Measurements from ENCODE around the gene C16orf54. TPM values are rescaled to one million over a fixed set of nuclear protein-coding genes. Genes with fewer than 3 reads are reported as not detected.
"Not testable (repeated sequence)": the region's sequence is repeated elsewhere in the genome, so short reads cannot be mapped to it uniquely, and the experiment has no call there.

C16orf54 gene
- total and polyA plus RNA-seq, 4 donors = 0.20 to 1.1 (median 0.34) TPM

GRCh38 chr16:29743475-29743826 lies 2.3 kb downstream of the C16orf54 start:
- WGBS (ENCODE audit: insufficient coverage) = 82% methylated on average over 4 of the region's 5 CpGs
- DNase-seq (ENCODE audit: low read depth in 4 of 6, low spot score in 6 of 6) = no peak

GRCh38 chr16:29742683-29743275 lies 3.0 kb downstream of the C16orf54 start:
- Histone ChIP-seq H3K27ac (ENCODE audit: low read depth, low read length) (no peak overlapping the region), H3K4me1 (ENCODE audit: control insufficient read depth, insufficient read depth, low read length) (no peaks in the 10 kb centered on the region), H3K9me3 (ENCODE audit: control insufficient read depth, insufficient read depth, low read length) (no peaks in the 10 kb centered on the region), H3K36me3 (ENCODE audit: control insufficient read depth, insufficient read depth, low read length) (peaks cover 2% of the 10 kb centered on the region), H3K27me3 (ENCODE audit: control insufficient read depth, insufficient read depth, low read length) (no peaks in the 10 kb centered on the region), H3K4me3 (ENCODE audit: low read depth, low read length) (no peak overlapping the region)
- DNase-seq (ENCODE audit: low read depth in 4 of 6, low spot score in 6 of 6) = no peak
- WGBS (ENCODE audit: insufficient coverage) = 89% methylated on average over 5 of the region's 7 CpGs

More at GRCh38 chr16:29743475-29743826, 2.3 kb downstream of the C16orf54 start:
- H3K36me3 ChIP-seq (ENCODE audit: control insufficient read depth, insufficient read depth, low read length) = peaks cover 2% of the 10 kb centered on the region
- no peak overlapping the region for H3K4me3 ChIP-seq (ENCODE audit: low read depth, low read length)
- H3K4me1 ChIP-seq (ENCODE audit: control insufficient read depth, insufficient read depth, low read length) = no peaks in the 10 kb centered on the region
- H3K27me3 ChIP-seq (ENCODE audit: control insufficient read depth, insufficient read depth, low read length) = no peaks in the 10 kb centered on the region
- no peaks in the 10 kb centered on the region for H3K9me3 ChIP-seq (ENCODE audit: control insufficient read depth, insufficient read depth, low read length)
- H3K27ac ChIP-seq (ENCODE audit: low read depth, low read length) = no peak overlapping the region

GRCh38 chr16:29740630-29741015 lies 5.2 kb downstream of the C16orf54 start:
- H3K27me3 ChIP-seq (ENCODE audit: control insufficient read depth, insufficient read depth, low read length); H3K4me3 ChIP-seq (ENCODE audit: low read depth, low read length); H3K36me3 ChIP-seq (ENCODE audit: control insufficient read depth, insufficient read depth, low read length); H3K27ac ChIP-seq (ENCODE audit: low read depth, low read length); H3K9me3 ChIP-seq (ENCODE audit: control insufficient read depth, insufficient read depth, low read length); H3K4me1 ChIP-seq (ENCODE audit: control insufficient read depth, insufficient read depth, low read length); DNase-seq (ENCODE audit: low read depth in 4 of 6, low spot score in 6 of 6): not testable (repeated sequence)
- 97% methylated on average over 6 of the region's 11 CpGs for WGBS (ENCODE audit: insufficient coverage)

- not testable (repeated sequence) for H3K4me1 ChIP-seq (ENCODE audit: control insufficient read depth, insufficient read depth, low read length); H3K36me3 ChIP-seq (ENCODE audit: control insufficient read depth, insufficient read depth, low read length); H3K27ac ChIP-seq (ENCODE audit: low read depth, low read length); H3K27me3 ChIP-seq (ENCODE audit: control insufficient read depth, insufficient read depth, low read length); H3K9me3 ChIP-seq (ENCODE audit: control insufficient read depth, insufficient read depth, low read length); H3K4me3 ChIP-seq (ENCODE audit: low read depth, low read length); DNase-seq (ENCODE audit: low read depth in 4 of 6, low spot score in 6 of 6)
- WGBS (ENCODE audit: insufficient coverage) = 83% methylated on average over 5 of the region's 6 CpGs
Observed at GRCh38 chr16:29739927-29740629, 5.7 kb downstream of the C16orf54 start.

GRCh38 chr16:29738514-29738913 lies 7.3 kb downstream of the C16orf54 start:
- Histone ChIP-seq H3K9me3 (ENCODE audit: control insufficient read depth, insufficient read depth, low read length) (no peaks in the 10 kb centered on the region), H3K4me1 (ENCODE audit: control insufficient read depth, insufficient read depth, low read length) (no peaks in the 10 kb centered on the region), H3K27me3 (ENCODE audit: control insufficient read depth, insufficient read depth, low read length) (no peaks in the 10 kb centered on the region), H3K4me3 (ENCODE audit: low read depth, low read length) (no peak overlapping the region), H3K27ac (ENCODE audit: low read depth, low read length) (no peak overlapping the region), H3K36me3 (ENCODE audit: control insufficient read depth, insufficient read depth, low read length) (no peaks in the 10 kb centered on the region)
- DNase-seq (ENCODE audit: low read depth in 4 of 6, low spot score in 6 of 6) = no peak
- WGBS (ENCODE audit: insufficient coverage) = no CpG with 5 or more reads among the region's 2 CpGs

GRCh38 chr16:29737713-29738112 lies 8.1 kb downstream of the C16orf54 start:
- DNase-seq (ENCODE audit: low read depth in 4 of 6, low spot score in 6 of 6) = no peak
- WGBS (ENCODE audit: insufficient coverage) = 79% methylated on average over 5 of the region's 5 CpGs
- Histone ChIP-seq H3K4me1 (ENCODE audit: control insufficient read depth, insufficient read depth, low read length) (no peaks in the 10 kb centered on the region), H3K27ac (ENCODE audit: low read depth, low read length) (no peak overlapping the region), H3K36me3 (ENCODE audit: control insufficient read depth, insufficient read depth, low read length) (no peaks in the 10 kb centered on the region), H3K27me3 (ENCODE audit: control insufficient read depth, insufficient read depth, low read length) (no peaks in the 10 kb centered on the region), H3K9me3 (ENCODE audit: control insufficient read depth, insufficient read depth, low read length) (no peaks in the 10 kb centered on the region), H3K4me3 (ENCODE audit: low read depth, low read length) (no peak overlapping the region)

GRCh38 chr16:29736764-29737163 lies 9.0 kb downstream of the C16orf54 start:
- 100% methylated on average over 2 of the region's 6 CpGs for WGBS (ENCODE audit: insufficient coverage)
- Histone ChIP-seq H3K4me1 (ENCODE audit: control insufficient read depth, insufficient read depth, low read length) (no peaks in the 10 kb centered on the region), H3K36me3 (ENCODE audit: control insufficient read depth, insufficient read depth, low read length) (no peaks in the 10 kb centered on the region)

GRCh38 chr16:29736112-29736511 lies 9.7 kb downstream of the C16orf54 start:
- Histone ChIP-seq H3K4me1 (ENCODE audit: control insufficient read depth, insufficient read depth, low read length) (no peaks in the 10 kb centered on the region), H3K36me3 (ENCODE audit: control insufficient read depth, insufficient read depth, low read length) (no peaks in the 10 kb centered on the region), H3K27ac (ENCODE audit: low read depth, low read length) (no peak overlapping the region), H3K4me3 (ENCODE audit: low read depth, low read length) (no peak overlapping the region), H3K27me3 (ENCODE audit: control insufficient read depth, insufficient read depth, low read length) (no peaks in the 10 kb centered on the region), H3K9me3 (ENCODE audit: control insufficient read depth, insufficient read depth, low read length) (no peaks in the 10 kb centered on the region)
- WGBS (ENCODE audit: insufficient coverage) = 46% methylated on average over 4 of the region's 5 CpGs
- no peak for DNase-seq (ENCODE audit: low read depth in 4 of 6, low spot score in 6 of 6)

More at GRCh38 chr16:29736764-29737163, 9.0 kb downstream of the C16orf54 start:
- no peak for DNase-seq (ENCODE audit: low read depth in 4 of 6, low spot score in 6 of 6)
- H3K27ac ChIP-seq (ENCODE audit: low read depth, low read length) = no peak overlapping the region
- H3K9me3 ChIP-seq (ENCODE audit: control insufficient read depth, insufficient read depth, low read length) = no peaks in the 10 kb centered on the region
- no peaks in the 10 kb centered on the region for H3K27me3 ChIP-seq (ENCODE audit: control insufficient read depth, insufficient read depth, low read length)
- H3K4me3 ChIP-seq (ENCODE audit: low read depth, low read length) = no peak overlapping the region

- no peaks in the 10 kb centered on the region for H3K27me3 ChIP-seq (ENCODE audit: control insufficient read depth, insufficient read depth, low read length)
- no peaks in the 10 kb centered on the region for H3K36me3 ChIP-seq (ENCODE audit: control insufficient read depth, insufficient read depth, low read length)
- H3K27ac ChIP-seq (ENCODE audit: low read depth, low read length) = no peak overlapping the region
- WGBS (ENCODE audit: insufficient coverage) = 79% methylated on average over 1 of the region's 1 CpG
- no peak overlapping the region for H3K4me3 ChIP-seq (ENCODE audit: low read depth, low read length)
- DNase-seq (ENCODE audit: low read depth in 4 of 6, low spot score in 6 of 6) = no peak
- H3K4me1 ChIP-seq (ENCODE audit: control insufficient read depth, insufficient read depth, low read length) = no peaks in the 10 kb centered on the region
- H3K9me3 ChIP-seq (ENCODE audit: control insufficient read depth, insufficient read depth, low read length) = no peaks in the 10 kb centered on the region
Observed at GRCh38 chr16:29734786-29735185, 11.0 kb downstream of the C16orf54 start.
